ENCODE data around the gene ETV6.

The ETV6 gene

GRCh38 chr12:11778713-11779685, 129.5 kb downstream of the ETV6 start:
- no peak for TF ChIP-seq CTCF (IDR thresholded peaks at IDR 0.05)

- TF ChIP-seq CTCF (IDR thresholded peaks at IDR 0.05), result no peak
These were observed 131.1 kb downstream of the ETV6 start for GRCh38 chr12:11780521-11781101.

GRCh38 chr12:11782914-11783420, 133.5 kb downstream of the ETV6 start:
- TF ChIP-seq CTCF (IDR thresholded peaks at IDR 0.05), result no peak

- no peak for TF ChIP-seq CTCF (IDR thresholded peaks at IDR 0.05)
These were observed 136.2 kb downstream of the ETV6 start for GRCh38 chr12:11785712-11786111.

GRCh38 chr12:11786638-11787365, 137.3 kb downstream of the ETV6 start:
- no peak for TF ChIP-seq CTCF (IDR thresholded peaks at IDR 0.05)

GRCh38 chr12:11787437-11787836, 138.0 kb downstream of the ETV6 start:
- no peak for TF ChIP-seq CTCF (IDR thresholded peaks at IDR 0.05)
